GM10248 (cell line): ENCODE results near the gene OR4K1.
"Not testable (repeated sequence)": the region's sequence is repeated elsewhere in the genome, so short reads cannot be mapped to it uniquely, and the experiment has no call there.

Experiments
- CTCF ChIA-PET: fragments of 300-600 bp; sonication (Branson Sonifier 250); formaldehyde crosslinking; extraction: SDS; loops from one replicate; lab custom pipeline; 2021; ENCODE audit warnings: antibody characterized with exemption; lab: Yijun Ruan, JAX
- POLR2A ChIA-PET: fragments of 350-650 bp; sonication (Branson Sonifier 250); formaldehyde crosslinking; extraction: SDS; loops from one replicate; lab custom pipeline; 2020; ENCODE audit warnings: antibody characterized with exemption; lab: Yijun Ruan, JAX
- DNase-seq: peaks from one replicate; pipeline ENCODE4 v3.0.0; 2012; ENCODE audit errors: extremely low spot score
- TF ChIP-seq, protein P1 (sequence below): IDR thresholded peaks from 2 replicates; pipeline ENCODE4 v1.5.1; 2012; ENCODE audit warnings: mild to moderate bottlenecking, low read depth; ENCODE audit errors: extremely low read depth, missing control alignments, control extremely low read depth

OR4K1 gene

DNA sequence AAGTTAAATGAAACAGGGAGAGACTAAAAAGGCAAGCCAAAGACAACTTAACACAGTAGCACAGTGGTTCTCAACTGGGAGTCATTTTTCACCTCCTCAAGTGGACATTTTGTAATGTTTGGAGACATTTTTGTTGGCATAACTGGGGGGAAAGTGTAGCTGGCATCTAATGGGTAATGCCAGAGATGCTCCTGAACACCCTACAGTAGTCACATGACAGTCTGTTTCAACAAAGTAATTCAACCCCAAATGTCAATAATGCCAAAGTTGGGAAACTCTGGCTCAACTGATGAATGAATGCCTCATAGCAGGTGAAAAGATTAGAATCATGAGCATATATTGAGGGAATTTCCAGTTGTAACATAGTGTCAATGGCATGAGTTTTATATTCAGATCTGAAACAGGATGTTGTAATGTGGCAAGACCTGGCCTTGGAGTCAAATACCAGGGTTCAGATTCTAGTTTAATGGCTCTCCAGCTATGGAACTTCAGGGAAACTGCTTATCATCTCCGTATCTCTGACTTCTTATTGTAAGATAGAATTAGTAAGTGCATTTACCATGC is 12.7 kb upstream of the OR4K1 start:
- ChIA-PET POLR2A (no interaction called here), CTCF (no interaction called here)
- DNase-seq: no peak
- TF ChIP-seq, protein P1, sequence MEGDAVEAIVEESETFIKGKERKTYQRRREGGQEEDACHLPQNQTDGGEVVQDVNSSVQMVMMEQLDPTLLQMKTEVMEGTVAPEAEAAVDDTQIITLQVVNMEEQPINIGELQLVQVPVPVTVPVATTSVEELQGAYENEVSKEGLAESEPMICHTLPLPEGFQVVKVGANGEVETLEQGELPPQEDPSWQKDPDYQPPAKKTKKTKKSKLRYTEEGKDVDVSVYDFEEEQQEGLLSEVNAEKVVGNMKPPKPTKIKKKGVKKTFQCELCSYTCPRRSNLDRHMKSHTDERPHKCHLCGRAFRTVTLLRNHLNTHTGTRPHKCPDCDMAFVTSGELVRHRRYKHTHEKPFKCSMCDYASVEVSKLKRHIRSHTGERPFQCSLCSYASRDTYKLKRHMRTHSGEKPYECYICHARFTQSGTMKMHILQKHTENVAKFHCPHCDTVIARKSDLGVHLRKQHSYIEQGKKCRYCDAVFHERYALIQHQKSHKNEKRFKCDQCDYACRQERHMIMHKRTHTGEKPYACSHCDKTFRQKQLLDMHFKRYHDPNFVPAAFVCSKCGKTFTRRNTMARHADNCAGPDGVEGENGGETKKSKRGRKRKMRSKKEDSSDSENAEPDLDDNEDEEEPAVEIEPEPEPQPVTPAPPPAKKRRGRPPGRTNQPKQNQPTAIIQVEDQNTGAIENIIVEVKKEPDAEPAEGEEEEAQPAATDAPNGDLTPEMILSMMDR: no peak

DNA sequence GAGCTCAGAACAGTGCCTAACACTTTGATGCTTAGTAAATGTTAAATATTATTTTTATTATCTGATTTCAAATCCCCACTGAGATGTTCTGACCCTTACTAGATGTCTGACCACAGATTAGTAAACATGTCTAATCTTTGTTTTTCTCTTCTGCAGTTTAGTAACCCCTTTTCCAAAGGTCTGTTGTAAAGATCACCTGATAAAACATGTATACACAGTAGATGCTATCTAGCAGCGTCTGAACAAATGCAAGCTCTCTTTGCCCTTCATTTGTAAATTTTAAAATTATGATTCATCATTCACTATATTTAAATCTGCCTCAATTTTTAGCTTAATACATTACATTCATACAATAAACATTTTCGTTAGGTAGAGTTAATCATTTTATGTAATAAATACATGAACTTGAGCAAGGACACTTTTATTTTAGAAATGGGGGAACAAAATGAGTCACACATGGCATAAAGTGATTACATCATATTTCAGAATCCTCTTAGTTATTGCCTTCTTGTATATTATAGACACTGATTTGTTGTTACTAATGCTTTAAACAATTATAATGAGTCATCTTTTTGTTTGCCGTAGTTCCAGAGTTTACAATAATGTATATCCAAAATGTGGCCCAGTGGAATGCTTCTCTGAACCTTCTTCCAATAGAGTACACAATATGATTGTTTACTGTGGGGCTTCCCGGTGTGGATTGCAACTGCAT is 12.0 kb upstream of the OR4K1 start:
- POLR2A ChIA-PET: no interaction called here
- CTCF ChIA-PET: no interaction called here
- DNase-seq: no peak
- TF ChIP-seq, protein P1: no peak

DNA sequence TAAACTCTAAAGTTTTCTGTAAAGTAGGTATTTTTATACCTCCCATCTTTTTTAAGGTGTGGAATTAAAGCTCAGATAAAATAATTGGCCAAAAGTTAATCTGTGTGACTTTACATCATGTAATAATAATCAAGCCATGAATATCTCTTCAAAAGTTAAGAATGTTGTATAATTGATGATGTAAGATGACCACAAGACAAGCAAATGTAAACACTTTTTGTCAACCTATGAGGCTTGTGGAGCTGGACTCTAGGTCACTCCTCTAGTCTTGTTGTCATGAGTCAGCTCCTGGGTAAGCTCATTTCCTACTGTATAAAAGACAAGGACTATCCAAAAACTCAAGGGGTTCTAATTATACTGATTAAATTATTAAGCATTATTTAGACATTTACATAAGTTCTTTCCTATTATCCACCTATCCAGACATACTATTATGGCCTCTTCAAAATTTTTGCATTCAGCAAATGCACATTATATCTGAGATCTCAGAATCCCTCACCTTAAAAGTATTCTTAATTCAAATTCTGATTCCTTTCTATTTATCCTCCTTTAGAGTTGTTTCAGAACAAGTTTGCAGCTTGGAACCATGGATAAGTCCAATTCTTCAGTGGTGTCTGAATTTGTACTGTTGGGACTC is 10.6 kb upstream of the OR4K1 start, which contains the start of gene OR4K5:
Gene OR4K5 (plus strand): TSS at position 587 of the 637 bp plus-strand sequence. CDS start 0 bp downstream, at position 587.
- no peak for DNase-seq
- CTCF ChIA-PET: no interaction called here
- TF ChIP-seq, protein P1: no peak
- POLR2A ChIA-PET: no interaction called here

DNA sequence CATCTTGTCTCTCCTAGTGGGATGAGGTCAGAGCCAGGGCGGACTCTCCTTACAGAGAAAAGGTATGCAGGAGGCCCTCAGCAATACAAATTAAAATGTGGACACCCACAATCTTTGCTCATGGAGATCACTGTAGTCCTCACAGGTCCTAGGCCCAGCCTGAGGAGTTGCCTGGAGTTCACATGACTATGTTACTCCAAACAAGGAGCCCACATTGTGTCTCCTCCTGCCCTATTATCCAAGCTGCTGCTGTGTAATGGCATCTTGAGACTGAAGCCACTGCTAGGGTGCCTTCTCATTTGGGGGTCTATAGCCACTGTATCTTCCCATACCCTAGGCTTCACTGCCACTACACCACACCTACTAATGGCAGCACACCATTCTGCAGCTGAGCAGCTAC is 11.0 kb downstream of the OR4K1 start:
- DNase-seq: no peak
- ChIA-PET POLR2A (no interaction called here), CTCF (no interaction called here)
- TF ChIP-seq, protein P1: no peak

DNA sequence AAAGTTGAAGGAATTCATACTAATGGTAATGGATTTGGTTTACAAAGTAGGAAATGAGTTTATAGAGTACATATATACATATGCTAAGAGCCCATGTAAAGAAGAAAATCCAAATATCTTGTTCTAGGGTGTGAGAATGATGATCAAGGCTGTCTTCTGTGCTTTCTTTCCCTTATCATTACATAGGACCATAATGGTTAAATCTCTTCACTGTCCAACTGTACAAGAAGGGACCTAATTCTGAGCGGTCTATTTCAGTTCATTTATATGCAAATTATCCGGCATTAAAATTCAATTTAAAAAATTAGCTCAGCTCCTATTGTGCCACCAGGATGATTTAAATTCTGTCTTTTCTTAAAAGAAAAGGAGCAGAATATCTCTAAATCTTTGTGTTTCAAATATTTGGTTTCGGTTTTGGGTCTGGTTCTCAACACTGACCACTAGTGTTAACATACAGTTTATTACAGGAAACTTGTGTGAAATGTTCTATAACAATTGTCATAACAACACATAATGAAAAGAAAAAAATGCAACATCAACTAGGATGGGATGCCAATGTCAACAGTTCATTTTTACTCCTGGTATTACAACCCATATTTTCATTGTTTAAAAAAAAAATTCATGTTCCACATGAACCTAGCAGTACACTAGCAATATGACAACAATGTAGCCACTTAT is 16.8 kb downstream of the OR4K1 start:
- ChIA-PET CTCF (no interaction called here), POLR2A (no interaction called here)
- TF ChIP-seq, protein P1: no peak
- no peak for DNase-seq

DNA sequence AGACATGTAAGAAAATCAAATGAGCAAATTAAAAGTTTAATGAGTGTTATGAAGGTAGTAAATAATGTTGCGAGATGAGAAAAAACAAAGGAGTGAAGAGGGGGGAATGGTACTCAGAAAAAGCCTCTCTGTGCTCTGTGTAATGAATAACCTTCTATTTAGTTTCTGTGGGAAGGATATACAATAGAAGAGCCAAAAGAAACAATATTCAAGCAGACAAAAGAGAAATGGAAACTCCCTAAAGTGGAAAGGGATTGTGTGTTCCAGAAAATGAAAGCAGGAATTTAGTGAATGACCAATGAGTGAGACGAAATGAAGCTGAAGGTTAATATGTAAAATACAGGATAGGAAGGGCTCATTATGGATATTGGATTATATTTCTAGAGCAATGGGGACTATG is 18.5 kb downstream of the OR4K1 start:
- ChIA-PET POLR2A (no interaction called here), CTCF (no interaction called here)
- TF ChIP-seq, protein P1: no peak
- DNase-seq: no peak

DNA sequence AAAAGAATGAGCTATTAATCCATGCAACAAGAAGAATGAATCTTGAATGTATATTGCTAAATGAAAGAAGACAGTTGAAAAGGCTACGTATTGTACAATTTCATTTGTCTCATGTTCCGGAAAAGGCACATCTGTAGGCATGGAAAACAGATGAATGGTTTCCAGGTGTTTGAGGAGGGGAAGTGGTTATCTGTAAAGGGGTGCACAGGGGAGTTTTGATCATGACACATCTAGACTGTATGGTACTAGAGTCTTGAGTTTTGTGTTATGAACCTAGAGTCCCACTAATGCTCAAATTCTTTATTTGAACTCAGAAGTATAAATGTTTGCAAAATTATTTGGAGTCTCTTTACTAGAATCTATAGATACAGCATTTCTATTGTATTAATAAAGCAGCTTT is 39.0 kb downstream of the OR4K1 start:
- DNase-seq, POLR2A ChIA-PET: not testable (repeated sequence)
- CTCF ChIA-PET: interaction anchor here (1.4 kb wide), 1 partner anchor 54 kb away, joined by 3 read pairs; no protein-coding TSS in a partner anchor
